ENCODE measurements around the gene MVD. TPM values are rescaled to one million over a fixed set of nuclear protein-coding genes. Genes with fewer than 3 reads are reported as not detected.

MVD gene, protein sequence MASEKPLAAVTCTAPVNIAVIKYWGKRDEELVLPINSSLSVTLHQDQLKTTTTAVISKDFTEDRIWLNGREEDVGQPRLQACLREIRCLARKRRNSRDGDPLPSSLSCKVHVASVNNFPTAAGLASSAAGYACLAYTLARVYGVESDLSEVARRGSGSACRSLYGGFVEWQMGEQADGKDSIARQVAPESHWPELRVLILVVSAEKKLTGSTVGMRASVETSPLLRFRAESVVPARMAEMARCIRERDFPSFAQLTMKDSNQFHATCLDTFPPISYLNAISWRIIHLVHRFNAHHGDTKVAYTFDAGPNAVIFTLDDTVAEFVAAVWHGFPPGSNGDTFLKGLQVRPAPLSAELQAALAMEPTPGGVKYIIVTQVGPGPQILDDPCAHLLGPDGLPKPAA
- total RNA-seq (2014; rRNA removed; shearing (Covaris generic)), result 38.4 and 42.6 TPM in 2 replicates

GRCh38 chr16:88662843-88663606 lies at the start of gene MVD:
MVD (minus strand) TSS chr16:88663091; CDS start chr16:88663080, 11 bp downstream.
- Histone ChIP-seq H3K36me3 (no peaks in the 10 kb centered on the region; the same call in 1 of the 2 replicates), H3K4me3 (peak within 1 kb of the TSS; percentile 84), H3K27me3 (replicated peaks) (no peaks in the 10 kb centered on the region), H3K27ac (peak within 1 kb of the TSS; percentile 39), H3K4me1 (replicated peaks) (peaks cover 10% of the 10 kb centered on the region), H3K9me3 (replicated peaks) (no peaks in the 10 kb centered on the region)
- peak; percentile 94 to 98 for DNase-seq (ENCODE audit: low read depth in 1 of 2, low spot score in 2 of 2)

DNA sequence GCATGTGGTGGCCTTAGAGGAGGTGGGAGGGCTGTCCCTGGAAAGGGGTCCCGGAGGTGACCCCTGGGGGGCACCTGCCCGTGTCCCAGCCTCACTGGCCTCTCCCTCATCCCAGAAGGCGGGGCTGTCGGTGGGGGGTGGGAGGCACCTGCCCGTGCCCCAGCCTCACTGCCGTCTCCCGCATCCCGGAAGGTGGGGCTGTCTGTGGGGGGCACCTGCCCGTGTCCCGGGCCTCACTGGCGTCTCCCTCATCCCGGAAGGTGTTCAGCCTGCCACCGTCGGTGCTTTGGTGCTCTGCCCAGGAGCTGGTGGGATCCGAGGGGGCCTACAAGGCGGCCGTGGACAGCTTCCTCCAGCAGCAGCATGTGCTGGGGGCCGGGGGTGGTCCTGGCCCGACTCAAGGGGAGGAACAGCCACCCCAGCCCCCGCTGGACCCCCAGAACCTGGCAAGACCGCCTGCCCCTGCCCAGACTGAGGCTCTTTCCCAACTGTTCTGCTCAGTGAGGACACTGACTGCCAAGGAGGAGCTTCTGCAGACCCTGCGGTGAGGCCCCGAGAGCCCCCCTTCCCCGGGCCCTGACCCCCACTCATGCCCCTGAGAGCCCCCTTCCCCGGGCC lies 49.6 kb upstream of the MVD start:
- DNase-seq (ENCODE audit: low read depth in 1 of 2, low spot score in 2 of 2), result no peak
- Histone ChIP-seq H3K4me3 (no peak overlapping the region), H3K9me3 (replicated peaks) (no peaks in the 10 kb centered on the region), H3K36me3 (peaks cover 80% of the 10 kb centered on the region), H3K4me1 (replicated peaks) (peaks cover 6% of the 10 kb centered on the region), H3K27ac (no peak overlapping the region), H3K27me3 (replicated peaks) (no peaks in the 10 kb centered on the region)

GRCh38 chr16:88711750-88712340 lies 49.0 kb upstream of the MVD start:
- H3K36me3 ChIP-seq, result peaks cover 74% of the 10 kb centered on the region

GRCh38 chr16:88710556-88710955 lies 47.7 kb upstream of the MVD start:
- Histone ChIP-seq H3K4me3 (no peak overlapping the region), H3K9me3 (replicated peaks) (no peaks in the 10 kb centered on the region), H3K36me3 (peaks cover 68% of the 10 kb centered on the region), H3K27ac (no peak overlapping the region), H3K4me1 (replicated peaks) (peaks cover 13% of the 10 kb centered on the region), H3K27me3 (replicated peaks) (no peaks in the 10 kb centered on the region)
- DNase-seq (ENCODE audit: low read depth in 1 of 2, low spot score in 2 of 2), result no peak

More at GRCh38 chr16:88711750-88712340, 49.0 kb upstream of the MVD start:
- Histone ChIP-seq H3K27ac (no peak overlapping the region), H3K27me3 (replicated peaks) (no peaks in the 10 kb centered on the region), H3K4me3 (no peak overlapping the region), H3K4me1 (replicated peaks) (peaks cover 11% of the 10 kb centered on the region), H3K9me3 (replicated peaks) (no peaks in the 10 kb centered on the region)
- DNase-seq (ENCODE audit: low read depth in 1 of 2, low spot score in 2 of 2), result no peak

DNA sequence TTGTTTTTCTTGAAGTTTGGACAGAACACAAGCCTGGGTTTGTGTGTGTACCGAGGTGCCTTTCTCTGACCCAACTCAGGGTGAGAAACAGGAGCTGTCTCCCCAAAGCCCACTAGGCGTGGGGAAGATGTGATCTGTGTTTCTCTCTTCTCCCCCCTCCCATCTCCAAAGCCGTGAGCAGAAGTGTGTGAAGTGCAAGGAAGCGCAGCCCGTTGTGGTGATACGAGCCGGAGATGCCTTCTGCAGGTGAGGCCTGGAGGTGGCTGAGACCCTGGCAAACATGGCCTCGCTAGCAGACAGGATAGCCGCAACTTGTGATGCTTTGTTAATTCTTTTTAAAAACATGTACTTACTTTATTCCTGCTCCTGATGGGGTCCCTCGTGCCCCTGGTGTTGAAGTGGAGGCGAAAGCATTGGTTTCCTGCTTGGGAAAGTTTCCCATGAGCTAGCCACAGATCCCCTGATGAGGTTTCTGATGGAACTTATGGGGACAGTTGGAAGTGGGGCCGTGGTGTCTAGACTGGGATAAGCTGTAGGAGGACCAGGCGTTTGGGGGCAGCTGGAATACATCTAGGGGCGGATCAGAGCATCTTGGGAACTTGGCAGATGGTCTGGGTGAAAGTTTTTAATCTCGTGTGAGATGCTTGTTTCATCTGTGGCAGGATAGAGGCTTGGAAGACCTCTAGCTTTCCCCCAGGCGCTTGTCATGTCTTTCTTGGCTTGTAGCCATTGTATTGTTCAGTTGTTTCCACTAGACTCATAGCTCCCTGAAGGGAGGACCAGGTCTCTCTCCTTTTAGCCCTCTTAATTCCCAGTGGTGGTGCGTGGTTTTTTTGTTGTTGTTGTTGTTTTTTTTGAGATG lies 44.3 kb upstream of the MVD start:
- Histone ChIP-seq H3K36me3 (peaks cover 43% of the 10 kb centered on the region), H3K4me1 (replicated peaks) (peaks cover 30% of the 10 kb centered on the region), H3K27ac (no peak overlapping the region), H3K4me3 (peak overlapping the region; percentile 84), H3K27me3 (replicated peaks) (no peaks in the 10 kb centered on the region), H3K9me3 (replicated peaks) (no peaks in the 10 kb centered on the region)
- peak in 1 of 2 experiments; percentile 30 for DNase-seq (ENCODE audit: low read depth in 1 of 2, low spot score in 2 of 2)

- no peaks in the 10 kb centered on the region for H3K27me3 ChIP-seq (replicated peaks)
- no peaks in the 10 kb centered on the region for H3K9me3 ChIP-seq (replicated peaks)
- H3K27ac ChIP-seq, result no peak within 1 kb of the TSS
- DNase-seq (ENCODE audit: low read depth in 1 of 2, low spot score in 2 of 2), result peak; percentile 82 to 89
- peaks cover 36% of the 10 kb centered on the region for H3K4me1 ChIP-seq (replicated peaks)
- peak within 1 kb of the TSS; percentile 84 for H3K4me3 ChIP-seq
- peaks cover 38% of the 10 kb centered on the region for H3K36me3 ChIP-seq
Observed at GRCh38 chr16:88706229-88706964, 43.5 kb upstream of the MVD start, which contains the start of the genes CTU2 and RNF166. CTU2 (plus strand) TSS chr16:88706503; CDS start chr16:88706531, 28 bp downstream. RNF166 (minus strand) TSS chr16:88706408; CDS start chr16:88706325, 83 bp downstream.

GRCh38 chr16:88705801-88706228 lies 42.9 kb upstream of the MVD start:
- Histone ChIP-seq H3K4me1 (replicated peaks) (peaks cover 41% of the 10 kb centered on the region), H3K9me3 (replicated peaks) (no peaks in the 10 kb centered on the region), H3K27ac (no peak overlapping the region), H3K27me3 (replicated peaks) (no peaks in the 10 kb centered on the region), H3K36me3 (peaks cover 33% of the 10 kb centered on the region), H3K4me3 (peak overlapping the region; percentile 84)
- no peak for DNase-seq (ENCODE audit: low read depth in 1 of 2, low spot score in 2 of 2)

GRCh38 chr16:88705076-88705684 lies 42.3 kb upstream of the MVD start:
- no peak for DNase-seq (ENCODE audit: low read depth in 1 of 2, low spot score in 2 of 2)
- H3K27me3 ChIP-seq (replicated peaks), result no peaks in the 10 kb centered on the region
- no peaks in the 10 kb centered on the region for H3K9me3 ChIP-seq (replicated peaks)
- H3K4me3 ChIP-seq, result peak overlapping the region; percentile 84
- H3K27ac ChIP-seq, result no peak overlapping the region
- H3K36me3 ChIP-seq, result peaks cover 38% of the 10 kb centered on the region
- peaks cover 48% of the 10 kb centered on the region for H3K4me1 ChIP-seq (replicated peaks)

GRCh38 chr16:88703486-88704309 lies 40.8 kb upstream of the MVD start:
- no peak overlapping the region for H3K4me3 ChIP-seq
- peaks cover 50% of the 10 kb centered on the region for H3K4me1 ChIP-seq (replicated peaks)
- H3K27me3 ChIP-seq (replicated peaks), result no peaks in the 10 kb centered on the region
- DNase-seq (ENCODE audit: low read depth in 1 of 2, low spot score in 2 of 2), result no peak
- H3K27ac ChIP-seq, result no peak overlapping the region
- H3K36me3 ChIP-seq, result peaks cover 37% of the 10 kb centered on the region
- no peaks in the 10 kb centered on the region for H3K9me3 ChIP-seq (replicated peaks)

GRCh38 chr16:88702371-88703210 lies 39.7 kb upstream of the MVD start:
- no peak for DNase-seq (ENCODE audit: low read depth in 1 of 2, low spot score in 2 of 2)
- H3K4me1 ChIP-seq (replicated peaks), result peaks cover 46% of the 10 kb centered on the region
- peaks cover 38% of the 10 kb centered on the region for H3K36me3 ChIP-seq
- no peaks in the 10 kb centered on the region for H3K9me3 ChIP-seq (replicated peaks)
- no peak overlapping the region for H3K27ac ChIP-seq
- no peak overlapping the region for H3K4me3 ChIP-seq
- H3K27me3 ChIP-seq (replicated peaks), result no peaks in the 10 kb centered on the region

Measured in SJSA1 (cell line).